ENCODE results near the gene ASCL5.

DNA sequence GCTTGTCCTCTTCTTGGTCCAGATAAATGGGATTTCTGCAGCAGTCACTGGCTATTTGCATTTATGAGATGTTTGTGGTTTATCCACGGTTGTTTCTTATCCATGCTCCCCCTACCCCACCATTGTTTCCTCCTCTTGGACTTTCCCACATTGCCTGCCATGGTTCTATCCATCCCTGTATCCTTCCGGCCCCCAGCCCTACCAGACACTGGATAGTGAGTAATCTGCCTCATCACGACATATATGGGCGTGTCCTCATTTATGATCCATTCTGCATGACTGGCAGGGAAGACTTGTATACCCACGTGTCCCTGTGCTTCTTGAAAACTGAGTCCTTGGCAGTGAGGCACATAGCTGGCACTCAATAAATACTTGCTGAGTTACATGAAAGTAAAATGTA, 54.8 kb downstream of the ASCL5 start:
- TF ChIP-seq EZH2 (IDR thresholded peaks at IDR 0.05) (no peak), POLR2AphosphoS5 (IDR thresholded peaks at IDR 0.05; ENCODE audit: borderline replicate concordance, low read depth, low read length) (no peak)
